Activated T-helper 9 cell treated with anti-CD3 and anti-CD28 coated beads, Interleukin-2, amount 50 U/mL, for 16 hours (primary cell): ENCODE measurements around the gene SELENOK.
A peak's percentile ranks its signal among the peaks of the same experiment; 100 is the strongest.
"Not testable (repeated sequence)": the region's sequence is repeated elsewhere in the genome, so short reads cannot be mapped to it uniquely, and the experiment has no call there.

Source experiments
- DNase-seq: peaks from one replicate; pipeline ENCODE4 v3.0.0-alpha.2; 2020; ENCODE audit warnings: low read depth

Gene SELENOK

GRCh38 chr3:53891497-53892285, at the start of gene SELENOK:
TSS of gene SELENOK (minus strand) at chr3:53891859.
- DNase-seq = peak; percentile 96

- DNase-seq = no peak
Measured at GRCh38 chr3:53941184-53941583, 49.5 kb upstream of the SELENOK start.

- DNase-seq = no peak
Measured at GRCh38 chr3:53940623-53941022, 49.0 kb upstream of the SELENOK start.

GRCh38 chr3:53939813-53940212, 48.2 kb upstream of the SELENOK start:
- no peak for DNase-seq

GRCh38 chr3:53939086-53939582, 47.5 kb upstream of the SELENOK start:
- DNase-seq = no peak

- no peak for DNase-seq
Measured at GRCh38 chr3:53938645-53939044, 47.0 kb upstream of the SELENOK start.

GRCh38 chr3:53936347-53936746, 44.7 kb upstream of the SELENOK start:
- no peak for DNase-seq

- DNase-seq = no peak
Measured at GRCh38 chr3:53935283-53935901, 43.7 kb upstream of the SELENOK start.

GRCh38 chr3:53927208-53927872, 35.7 kb upstream of the SELENOK start:
- not testable (repeated sequence) for DNase-seq

- DNase-seq = no peak
Measured at GRCh38 chr3:53921296-53921695, 29.6 kb upstream of the SELENOK start.

- DNase-seq = no peak
Measured at GRCh38 chr3:53919741-53920140, 28.1 kb upstream of the SELENOK start.

- no peak for DNase-seq
Measured at GRCh38 chr3:53913401-53913800, 21.7 kb upstream of the SELENOK start.

GRCh38 chr3:53902711-53903110, 11.1 kb upstream of the SELENOK start:
- no peak for DNase-seq

- no peak for DNase-seq
Measured at GRCh38 chr3:53902067-53902466, 10.4 kb upstream of the SELENOK start.

- DNase-seq = no peak
Measured at GRCh38 chr3:53900666-53901331, 9.1 kb upstream of the SELENOK start.

- DNase-seq = no peak
Measured at GRCh38 chr3:53899750-53900149, 8.1 kb upstream of the SELENOK start.

- no peak for DNase-seq
Measured at GRCh38 chr3:53892286-53892637, 603 bp upstream of the SELENOK start.

GRCh38 chr3:53890726-53891475, 758 bp downstream of the SELENOK start:
- DNase-seq = peak; percentile 21

GRCh38 chr3:53888232-53888631, 3.4 kb downstream of the SELENOK start:
- no peak for DNase-seq

GRCh38 chr3:53887446-53887845, 4.2 kb downstream of the SELENOK start:
- no peak for DNase-seq

- no peak for DNase-seq
Measured at GRCh38 chr3:53885239-53885638, 6.4 kb downstream of the SELENOK start.

- no peak for DNase-seq
Measured at GRCh38 chr3:53884623-53885022, 7.0 kb downstream of the SELENOK start.
